Activated naive CD8-positive, alpha-beta T cell treated with anti-CD3 and anti-CD28 coated beads for 36 hours (primary cell): ENCODE measurements around the gene HSPB3. TPM values are rescaled to one million over a fixed set of nuclear protein-coding genes. Genes with fewer than 3 reads are reported as not detected.

Experiments
- DNase-seq: peaks from one replicate; pipeline ENCODE4 v3.0.0; 2021
- H3K27ac Mint-ChIP-seq: one replicate; pipeline ENCODE4 v1.8.0; 2022; ENCODE audit warnings: mild to moderate bottlenecking, moderate library complexity, mixed read lengths
- H3K27me3 Mint-ChIP-seq: one replicate; pipeline ENCODE4 v1.8.0; 2022; ENCODE audit warnings: mild to moderate bottlenecking, mixed read lengths
- H3K36me3 Mint-ChIP-seq: one replicate; pipeline ENCODE4 v1.8.0; 2021; ENCODE audit warnings: mild to moderate bottlenecking, mixed read lengths
- H3K4me1 Mint-ChIP-seq: one replicate; pipeline ENCODE4 v1.8.0; 2021; ENCODE audit warnings: mixed read lengths
- H3K4me3 Mint-ChIP-seq: one replicate; pipeline ENCODE4 v1.8.0; 2022; ENCODE audit warnings: mild to moderate bottlenecking, moderate library complexity, mixed read lengths
- H3K9me3 Mint-ChIP-seq: one replicate; pipeline ENCODE4 v1.8.0; 2022; ENCODE audit warnings: mixed read lengths
- total RNA-seq, 2 experiments: library from RNA; stranded (reverse); gene quantifications; one replicate each; pipeline ENCODE4 v1.2.3, GENCODE V29; 2021

HSPB3 gene
- total RNA-seq, 2 experiments from 2014 or later: not detected

DNA sequence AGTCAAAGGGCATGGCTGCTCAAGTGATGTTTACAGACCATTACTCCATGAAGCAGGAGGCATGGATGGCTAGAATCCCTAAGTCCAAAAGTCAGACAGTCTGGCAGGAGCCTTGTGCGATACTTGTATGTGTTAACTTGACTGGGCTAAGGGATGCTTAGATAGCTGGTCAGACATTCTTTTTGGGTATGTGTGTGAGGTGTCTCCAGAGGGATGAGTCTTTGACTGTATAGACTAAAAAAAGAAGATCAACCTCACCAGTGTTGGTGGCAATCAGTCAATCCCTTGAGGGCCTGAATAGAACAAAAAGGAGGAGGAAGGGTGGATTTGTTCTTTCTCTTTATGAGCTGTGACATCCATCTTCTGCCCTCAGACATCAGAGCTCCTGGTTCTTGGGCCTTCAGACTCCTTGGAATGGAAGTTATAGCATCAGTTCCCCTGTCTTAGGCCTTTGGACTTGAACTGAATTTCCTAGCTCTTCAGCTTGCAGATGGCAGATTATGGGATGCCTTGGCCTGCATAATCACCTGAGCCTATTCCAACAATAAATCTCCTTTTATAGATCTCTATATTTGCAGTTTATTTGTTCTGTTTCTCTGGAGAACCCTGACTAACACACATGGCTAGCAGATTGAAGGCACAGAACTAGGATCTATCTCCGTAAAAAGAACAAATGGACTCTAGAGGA, 9.7 kb upstream of the HSPB3 start:
- Mint-ChIP-seq H3K4me3 (no peak overlapping the region), H3K27ac (no peak overlapping the region), H3K36me3 (no peaks in the 10 kb centered on the region), H3K4me1 (peaks cover 2% of the 10 kb centered on the region), H3K9me3 (no peaks in the 10 kb centered on the region), H3K27me3 (no peaks in the 10 kb centered on the region)
- DNase-seq: no peak

DNA sequence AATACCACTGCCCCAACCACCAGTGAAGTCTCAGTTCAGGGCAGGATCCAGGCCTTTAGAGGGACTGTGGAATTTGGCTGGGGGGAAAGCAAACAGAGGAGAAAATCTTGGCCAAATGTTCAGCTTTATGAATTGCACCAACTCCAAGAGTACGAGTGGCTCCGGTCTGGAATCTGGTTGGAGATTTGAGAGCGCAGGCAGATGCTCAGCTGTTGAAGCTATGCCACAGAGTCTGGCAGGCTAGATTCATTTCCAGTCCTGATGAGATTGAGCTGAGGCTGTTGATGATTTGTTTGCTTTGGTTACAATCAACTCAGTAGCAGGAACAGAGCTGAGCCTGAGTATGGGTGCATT, 9.1 kb upstream of the HSPB3 start:
- peaks cover 2% of the 10 kb centered on the region for H3K4me1 Mint-ChIP-seq
- H3K27me3 Mint-ChIP-seq: no peaks in the 10 kb centered on the region
- H3K9me3 Mint-ChIP-seq: no peaks in the 10 kb centered on the region
- no peak overlapping the region for H3K4me3 Mint-ChIP-seq
- no peaks in the 10 kb centered on the region for H3K36me3 Mint-ChIP-seq
- no peak for DNase-seq
- H3K27ac Mint-ChIP-seq: no peak overlapping the region

DNA sequence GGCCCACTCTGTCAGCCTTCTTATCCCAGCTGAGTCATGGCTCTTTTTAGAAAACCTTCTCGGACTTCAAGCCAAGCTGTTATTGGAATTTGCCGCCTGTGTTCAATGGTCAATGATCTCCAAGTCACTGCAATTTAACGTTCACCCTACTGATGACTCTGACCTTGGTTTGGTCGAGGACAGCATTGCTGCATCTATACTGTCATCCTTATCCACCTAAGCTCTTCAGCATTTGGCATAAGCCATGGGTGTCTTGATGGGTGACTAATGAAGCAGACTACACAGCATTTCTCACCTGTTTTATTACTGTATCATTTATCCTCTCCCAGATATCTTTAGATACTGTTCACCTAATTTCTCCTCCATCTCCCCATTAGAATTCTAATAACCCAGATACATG, 5.6 kb upstream of the HSPB3 start:
- H3K9me3 Mint-ChIP-seq: no peaks in the 10 kb centered on the region
- DNase-seq: no peak
- H3K4me1 Mint-ChIP-seq: no peaks in the 10 kb centered on the region
- H3K4me3 Mint-ChIP-seq: no peak overlapping the region
- H3K27me3 Mint-ChIP-seq: peaks cover 7% of the 10 kb centered on the region
- no peaks in the 10 kb centered on the region for H3K36me3 Mint-ChIP-seq
- H3K27ac Mint-ChIP-seq: no peak overlapping the region

DNA sequence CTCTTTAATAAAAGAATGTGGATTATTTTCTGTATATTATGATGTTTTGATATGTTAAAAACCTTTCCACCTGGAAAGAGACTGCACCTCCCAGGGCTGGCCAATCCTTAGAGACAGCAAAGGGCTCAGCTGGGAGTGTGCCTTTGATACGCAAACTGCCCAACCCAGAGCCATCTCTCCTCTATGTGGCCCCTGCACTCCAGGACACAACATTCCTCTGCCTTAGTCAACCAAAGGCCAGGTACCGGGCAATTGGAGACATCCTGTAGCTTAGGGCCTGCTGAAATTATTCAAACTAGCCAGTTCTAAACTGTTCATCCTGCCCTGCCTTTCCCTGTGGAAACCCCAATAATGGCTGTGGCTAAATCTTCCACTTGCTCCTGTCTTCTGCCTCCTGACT, 5.0 kb upstream of the HSPB3 start:
- Mint-ChIP-seq H3K27me3 (peaks cover 7% of the 10 kb centered on the region), H3K9me3 (no peaks in the 10 kb centered on the region), H3K36me3 (no peaks in the 10 kb centered on the region), H3K4me3 (no peak overlapping the region), H3K4me1 (no peaks in the 10 kb centered on the region), H3K27ac (no peak overlapping the region)
- no peak for DNase-seq

DNA sequence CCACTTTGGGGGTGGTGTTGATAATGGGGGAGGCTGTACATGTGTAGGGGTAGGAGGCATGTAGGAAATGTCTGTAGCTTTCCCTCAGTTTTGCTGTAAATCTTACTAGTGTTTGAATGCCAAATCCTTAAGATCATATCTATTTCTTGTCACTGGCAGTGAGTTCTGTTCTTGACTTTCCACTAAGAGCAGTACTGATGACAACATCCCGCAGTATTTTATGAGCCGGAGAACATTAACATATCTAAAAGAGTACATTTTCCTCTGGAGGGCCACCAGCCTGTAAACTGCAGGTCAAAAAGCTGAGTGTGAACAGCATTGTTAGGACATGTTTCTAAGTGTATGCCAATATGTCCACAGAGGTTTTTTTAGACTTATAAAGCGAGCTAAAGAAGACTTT, 2.5 kb upstream of the HSPB3 start:
- Mint-ChIP-seq H3K36me3 (no peaks in the 10 kb centered on the region), H3K27me3 (peaks cover 7% of the 10 kb centered on the region), H3K9me3 (no peaks in the 10 kb centered on the region), H3K27ac (peak overlapping the region; percentile 25), H3K4me1 (no peaks in the 10 kb centered on the region), H3K4me3 (no peak overlapping the region)
- no peak for DNase-seq

DNA sequence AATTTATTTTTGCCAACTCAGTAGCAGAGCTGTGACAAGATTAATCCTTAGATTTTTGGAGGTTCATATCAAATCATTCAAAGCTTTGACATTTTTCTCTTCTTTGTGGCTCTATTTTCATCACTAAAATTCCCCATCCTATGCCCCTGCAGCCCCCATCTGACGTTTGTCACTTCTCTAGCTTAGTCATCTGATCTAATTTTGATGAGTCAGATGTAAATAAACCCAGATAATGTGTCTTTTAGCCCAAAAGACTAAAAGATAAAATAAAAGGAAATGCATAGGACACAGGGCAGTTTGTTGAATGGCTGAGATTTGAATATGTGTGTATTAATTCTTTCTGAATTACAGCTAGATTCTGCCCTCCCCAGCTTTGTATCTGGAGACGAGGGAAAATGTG, 897 bp upstream of the HSPB3 start:
- H3K4me1 Mint-ChIP-seq: no peaks in the 10 kb centered on the region
- DNase-seq: no peak
- H3K27ac Mint-ChIP-seq: no peak overlapping the region
- no peaks in the 10 kb centered on the region for H3K36me3 Mint-ChIP-seq
- H3K4me3 Mint-ChIP-seq: no peak overlapping the region
- H3K9me3 Mint-ChIP-seq: no peaks in the 10 kb centered on the region
- H3K27me3 Mint-ChIP-seq: peaks cover 7% of the 10 kb centered on the region

DNA sequence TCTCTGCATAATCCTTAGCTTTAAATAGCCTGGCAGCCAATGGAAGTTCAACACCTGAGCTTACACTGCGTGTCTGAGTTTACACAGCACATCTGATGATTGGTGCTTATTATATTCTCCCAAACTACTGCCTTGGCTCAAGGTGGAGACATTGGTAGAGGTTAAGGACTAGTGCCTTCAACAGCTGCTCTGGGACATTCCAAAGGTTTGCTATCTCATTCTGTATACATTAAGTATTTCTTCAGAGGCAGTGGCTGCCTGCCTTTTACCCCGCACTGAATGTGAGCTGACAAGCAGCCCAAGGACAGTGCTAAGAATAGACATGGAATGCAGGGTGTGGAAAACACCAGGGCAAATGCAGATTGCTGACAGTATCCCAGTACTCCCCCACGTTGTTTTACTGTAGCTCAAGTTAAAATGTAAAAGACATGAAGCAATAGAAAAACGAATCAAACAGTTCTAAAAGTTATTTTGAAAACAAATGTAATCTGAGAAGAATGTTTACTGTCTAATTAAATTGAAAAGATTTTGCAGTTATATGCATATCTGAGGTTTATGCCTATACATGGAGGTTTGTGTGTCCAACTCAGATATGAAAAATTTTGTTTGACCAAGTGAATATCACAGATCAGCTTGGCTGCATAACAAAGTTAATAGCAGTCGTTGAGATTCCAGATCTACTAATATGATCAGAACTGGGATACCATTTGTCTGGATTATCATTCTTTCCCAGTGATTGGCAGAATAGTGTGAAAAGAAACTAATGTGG, 1.8 kb downstream of the HSPB3 start:
- peaks cover 11% of the 10 kb centered on the region for H3K27me3 Mint-ChIP-seq

DNA sequence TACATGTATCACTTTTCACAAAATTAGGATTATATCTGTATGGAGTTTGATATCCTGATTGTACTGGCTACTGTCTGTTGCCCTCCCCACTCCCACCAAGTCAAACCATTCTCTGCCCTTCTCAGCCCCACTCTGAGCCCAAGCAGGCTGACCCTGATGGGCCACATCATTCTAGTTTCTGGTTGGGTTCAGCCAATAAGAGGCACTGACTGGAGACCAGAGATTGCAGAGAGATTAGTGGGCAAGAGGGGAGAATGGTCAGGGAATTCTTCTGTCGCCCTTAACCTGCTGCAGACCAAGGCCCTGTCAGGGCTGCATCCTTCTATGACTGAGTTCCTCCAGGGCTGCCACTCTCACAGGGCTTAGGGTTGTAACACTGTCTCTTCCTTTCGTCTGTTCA, 2.7 kb downstream of the HSPB3 start:
- H3K9me3 Mint-ChIP-seq: peaks cover 13% of the 10 kb centered on the region
- no peak overlapping the region for H3K27ac Mint-ChIP-seq
- peaks cover 4% of the 10 kb centered on the region for H3K27me3 Mint-ChIP-seq

More for the DNA sequence above, 1.8 kb downstream of the HSPB3 start:
- DNase-seq: no peak
- no peaks in the 10 kb centered on the region for H3K36me3 Mint-ChIP-seq
- no peak overlapping the region for H3K4me3 Mint-ChIP-seq
- H3K4me1 Mint-ChIP-seq: no peaks in the 10 kb centered on the region
- H3K9me3 Mint-ChIP-seq: peaks cover 13% of the 10 kb centered on the region
- H3K27ac Mint-ChIP-seq: no peak overlapping the region

DNA sequence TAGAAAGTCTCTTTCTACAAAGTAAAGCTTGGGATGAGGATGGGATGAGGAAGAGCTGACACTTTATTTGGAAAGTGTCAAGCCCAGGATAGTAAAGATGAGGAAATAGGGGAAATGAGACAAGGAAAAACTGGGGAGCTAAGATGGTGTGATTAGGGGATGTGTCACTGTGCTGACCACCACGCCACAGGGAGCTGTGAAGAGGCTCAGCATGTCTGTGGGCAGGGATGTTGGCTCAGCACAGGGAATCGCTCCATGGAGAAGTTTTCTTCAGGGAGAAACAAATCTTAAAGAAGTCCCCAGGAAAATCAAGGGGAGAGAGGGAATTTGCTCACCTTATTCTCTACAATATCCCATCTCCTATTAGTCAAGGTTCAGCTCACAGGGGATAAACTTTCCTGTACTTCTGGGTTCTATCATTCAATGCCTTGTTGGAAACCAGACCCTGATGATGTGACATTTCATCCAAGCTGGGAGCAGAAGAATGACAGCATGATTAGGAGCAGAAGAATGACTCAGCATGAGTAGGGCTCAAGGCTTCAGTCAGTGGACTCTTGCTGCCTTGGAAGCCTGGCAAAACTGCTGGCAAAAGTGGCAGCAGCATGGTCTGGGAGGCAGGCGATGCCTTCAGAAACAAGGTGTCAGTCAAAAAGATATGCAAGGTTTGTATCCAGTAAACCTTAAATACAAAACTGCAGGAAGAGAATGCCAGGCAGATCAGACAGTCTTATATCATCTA, 4.9 kb downstream of the HSPB3 start:
- H3K4me3 Mint-ChIP-seq: no peak overlapping the region
- H3K9me3 Mint-ChIP-seq: peaks cover 13% of the 10 kb centered on the region
- peaks cover 8% of the 10 kb centered on the region for H3K27me3 Mint-ChIP-seq
- H3K36me3 Mint-ChIP-seq: no peaks in the 10 kb centered on the region
- no peak for DNase-seq
- H3K4me1 Mint-ChIP-seq: no peaks in the 10 kb centered on the region
- H3K27ac Mint-ChIP-seq: no peak overlapping the region

More for the DNA sequence above, 2.7 kb downstream of the HSPB3 start:
- no peaks in the 10 kb centered on the region for H3K4me1 Mint-ChIP-seq
- DNase-seq: no peak
- H3K4me3 Mint-ChIP-seq: no peak overlapping the region
- H3K36me3 Mint-ChIP-seq: no peaks in the 10 kb centered on the region

DNA sequence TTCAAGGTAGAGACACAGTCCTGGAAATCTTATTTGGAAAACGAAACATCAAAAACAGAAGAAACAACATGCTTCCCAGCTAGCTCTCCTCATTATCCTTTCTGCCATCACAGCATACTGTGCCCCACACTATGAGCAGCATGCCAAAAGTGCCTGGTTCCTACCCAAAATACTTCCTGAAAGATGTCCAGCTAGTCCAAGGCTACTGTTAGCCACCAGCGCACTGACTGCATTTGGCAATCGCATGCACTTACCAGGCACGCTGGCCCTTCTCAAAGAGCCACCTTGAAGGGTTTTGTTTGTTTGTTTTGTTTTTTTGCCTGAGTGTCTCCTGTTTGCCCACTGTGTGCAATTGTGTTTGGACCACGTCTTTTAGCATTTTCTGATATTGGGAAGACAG, 6.8 kb downstream of the HSPB3 start:
- H3K27me3 Mint-ChIP-seq: peaks cover 8% of the 10 kb centered on the region
- H3K27ac Mint-ChIP-seq: no peak overlapping the region
- DNase-seq: no peak
- no peak overlapping the region for H3K4me3 Mint-ChIP-seq
- peaks cover 13% of the 10 kb centered on the region for H3K9me3 Mint-ChIP-seq
- no peaks in the 10 kb centered on the region for H3K36me3 Mint-ChIP-seq
- no peaks in the 10 kb centered on the region for H3K4me1 Mint-ChIP-seq

DNA sequence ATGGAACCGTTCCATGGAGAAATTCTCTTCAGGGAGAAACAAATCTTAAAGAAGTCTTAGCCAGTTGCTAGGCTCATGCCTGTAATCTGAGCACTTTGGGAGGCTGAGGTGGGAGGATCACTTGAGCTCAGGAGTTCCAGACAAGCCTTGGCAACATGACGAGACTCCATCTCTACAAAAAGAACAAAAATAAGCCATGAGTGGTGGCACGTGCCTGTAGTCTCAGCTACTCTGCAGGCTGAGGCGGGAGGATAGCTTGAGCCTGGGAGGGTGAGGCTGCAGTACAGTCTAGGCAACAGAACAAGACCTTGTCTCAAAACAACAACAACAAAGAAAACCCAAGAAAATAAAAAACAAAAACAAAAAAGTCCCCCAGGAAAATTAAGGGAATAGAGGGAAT, 8.2 kb downstream of the HSPB3 start:
- Mint-ChIP-seq H3K27ac (no peak overlapping the region), H3K9me3 (peaks cover 13% of the 10 kb centered on the region), H3K4me3 (no peak overlapping the region), H3K4me1 (no peaks in the 10 kb centered on the region), H3K36me3 (no peaks in the 10 kb centered on the region), H3K27me3 (peaks cover 8% of the 10 kb centered on the region)
- DNase-seq: no peak

DNA sequence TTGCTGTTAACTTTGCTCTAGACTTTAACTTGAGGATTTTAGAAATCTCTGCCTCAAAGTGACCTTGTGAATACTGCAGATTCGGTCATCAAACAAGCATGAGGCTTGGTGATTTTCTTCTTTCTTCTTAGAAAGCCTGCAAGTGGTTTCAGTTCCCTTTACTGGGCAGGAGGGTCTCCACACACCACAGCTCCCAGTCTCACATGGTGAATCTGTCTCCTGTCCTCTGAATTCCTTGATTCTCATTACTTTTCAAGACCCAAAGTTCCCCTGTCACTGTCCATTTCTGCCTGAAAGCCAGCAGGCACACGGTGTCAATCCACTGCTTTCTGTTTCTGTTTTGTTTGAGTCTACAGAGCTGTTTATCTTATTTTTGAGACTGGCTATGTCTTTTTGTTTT, 14.1 kb downstream of the HSPB3 start:
- H3K27ac Mint-ChIP-seq: no peak overlapping the region
- H3K36me3 Mint-ChIP-seq: no peaks in the 10 kb centered on the region
- no peaks in the 10 kb centered on the region for H3K9me3 Mint-ChIP-seq
- DNase-seq: no peak
- no peak overlapping the region for H3K4me3 Mint-ChIP-seq
- H3K27me3 Mint-ChIP-seq: no peaks in the 10 kb centered on the region
- H3K4me1 Mint-ChIP-seq: peaks cover 3% of the 10 kb centered on the region

DNA sequence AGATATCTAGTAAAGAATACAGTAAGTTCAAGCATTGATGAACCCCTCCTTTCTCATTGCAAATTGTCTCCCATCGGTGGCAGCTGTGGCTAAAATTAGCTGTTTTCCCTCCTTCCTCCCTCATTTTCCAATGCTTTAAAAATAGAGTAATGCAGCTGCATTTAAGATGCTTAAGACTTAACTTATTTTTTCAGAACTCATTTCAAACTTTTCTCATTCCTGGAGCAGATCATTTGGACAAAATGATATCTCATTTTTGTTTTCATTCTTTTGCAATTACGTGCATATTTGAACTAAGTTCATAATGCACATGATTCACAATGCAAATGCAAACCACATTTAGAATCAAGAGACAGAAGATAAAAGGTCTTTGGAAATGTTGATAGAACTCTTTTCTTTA, 14.6 kb downstream of the HSPB3 start:
- no peak overlapping the region for H3K27ac Mint-ChIP-seq
- no peaks in the 10 kb centered on the region for H3K36me3 Mint-ChIP-seq
- no peaks in the 10 kb centered on the region for H3K9me3 Mint-ChIP-seq
- peaks cover 3% of the 10 kb centered on the region for H3K4me1 Mint-ChIP-seq
- no peak overlapping the region for H3K4me3 Mint-ChIP-seq
- no peaks in the 10 kb centered on the region for H3K27me3 Mint-ChIP-seq
- no peak for DNase-seq

DNA sequence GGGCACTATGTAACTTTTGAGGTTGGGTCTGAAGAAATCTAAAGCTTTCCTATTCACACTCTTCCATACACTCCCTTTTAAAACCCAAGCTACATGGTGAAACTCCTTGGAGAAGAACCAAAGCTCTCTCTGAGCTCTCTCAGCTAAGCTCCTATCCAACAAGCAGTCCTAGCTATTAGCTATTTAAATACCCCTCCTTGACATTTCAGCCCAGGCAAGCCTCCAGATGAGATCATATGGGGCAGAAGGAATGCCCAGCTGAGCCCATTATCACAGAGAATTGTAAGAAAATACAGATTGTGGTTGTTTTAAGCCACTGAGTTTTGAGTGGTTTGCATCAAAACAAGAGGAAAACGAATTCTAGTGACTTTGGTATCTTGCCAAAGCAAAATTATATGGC, 15.2 kb downstream of the HSPB3 start:
- H3K36me3 Mint-ChIP-seq: no peaks in the 10 kb centered on the region
- H3K4me3 Mint-ChIP-seq: no peak overlapping the region
- H3K9me3 Mint-ChIP-seq: no peaks in the 10 kb centered on the region
- no peaks in the 10 kb centered on the region for H3K27me3 Mint-ChIP-seq
- no peak for DNase-seq
- H3K4me1 Mint-ChIP-seq: peaks cover 3% of the 10 kb centered on the region
- no peak overlapping the region for H3K27ac Mint-ChIP-seq

DNA sequence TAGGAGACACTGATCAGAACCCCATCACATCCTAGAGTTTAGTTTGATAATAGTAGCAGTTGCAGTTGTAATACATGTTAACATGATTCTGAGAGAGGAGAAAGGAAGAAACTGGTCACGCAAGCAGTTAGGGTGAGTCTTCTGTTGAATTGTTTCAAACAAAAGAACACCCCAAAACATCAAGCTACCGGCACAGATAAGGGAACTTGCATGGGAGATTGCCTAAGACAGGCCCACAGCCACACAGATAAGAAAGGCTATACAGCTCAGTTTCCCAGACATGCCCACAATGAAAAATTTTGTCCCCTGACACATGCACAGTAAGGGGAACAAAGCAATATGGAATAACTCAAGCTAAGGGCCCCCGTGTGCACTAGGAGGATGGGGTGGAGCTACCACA, 15.9 kb downstream of the HSPB3 start:
- Mint-ChIP-seq H3K36me3 (no peaks in the 10 kb centered on the region), H3K9me3 (no peaks in the 10 kb centered on the region), H3K27me3 (no peaks in the 10 kb centered on the region), H3K4me3 (no peak overlapping the region), H3K27ac (no peak overlapping the region), H3K4me1 (peaks cover 3% of the 10 kb centered on the region)
- no peak for DNase-seq
